IMR-90 (cell line): ENCODE data around the gene RHEX. TPM values are rescaled to one million over a fixed set of nuclear protein-coding genes. Genes with fewer than 3 reads are reported as not detected.

Experiments
- ATAC-seq: fragments of 200-7000 bp; cut with Tn5 transposase; 2 replicates; pipeline ENCODE4 v1.9.1; 2020; ENCODE audit warnings: low read depth, mild to moderate bottlenecking, moderate library complexity
- BruUV-seq: library from RNA; stranded (reverse); fragments of 400-500 nt; replicated peaks from 2 replicates; lab custom pipeline; 2021; lab: Mats Ljungman, UMichigan
- CTCF ChIA-PET: fragments of 300-600 bp; formaldehyde crosslinking; extraction: SDS; loops from one replicate; lab custom pipeline; 2021; ENCODE audit warnings: antibody characterized with exemption; lab: Yijun Ruan, JAX
- POLR2A ChIA-PET: fragments of 300-600 bp; sonication (Branson Sonifier 250); formaldehyde crosslinking; loops from one replicate; lab custom pipeline; 2022; ENCODE audit warnings: antibody characterized with exemption; ENCODE audit not compliant: unreplicated experiment; lab: Charles Lee
- DNase-seq: peaks from one replicate; pipeline ENCODE4 v3.0.0; 2013
- H2AFZ ChIP-seq: replicated peaks from 2 replicates; pipeline ENCODE3; 2013; ENCODE audit warnings: low read length, mild to moderate bottlenecking; ENCODE audit not compliant: poor library complexity
- H2AK5ac ChIP-seq: 2 replicates; pipeline ENCODE4 v1.6.1; 2013; ENCODE audit warnings: low read depth, low read length, inconsistent platforms
- H2AK9ac ChIP-seq: replicated peaks from 2 replicates; pipeline ENCODE3; 2013; ENCODE audit warnings: mild to moderate bottlenecking, low read depth, low read length, moderate library complexity; ENCODE audit not compliant: poor library complexity
- H2BK120ac ChIP-seq: 2 replicates; pipeline ENCODE4 v1.6.1; 2013; ENCODE audit warnings: low read depth, low read length, inconsistent platforms
- H2BK15ac ChIP-seq: 3 replicates; pipeline ENCODE4 v1.6.1; 2013; ENCODE audit warnings: low read depth, low read length, inconsistent platforms
- H2BK20ac ChIP-seq: 2 replicates; pipeline ENCODE4 v1.6.1; 2013; ENCODE audit warnings: low read depth, mild to moderate bottlenecking, inconsistent platforms, low read length, moderate library complexity
- H2BK5ac ChIP-seq: 2 replicates; pipeline ENCODE4 v1.6.1; 2013; ENCODE audit warnings: mild to moderate bottlenecking, low read depth, low read length, inconsistent platforms; ENCODE audit not compliant: poor library complexity, severe bottlenecking
- H3K14ac ChIP-seq: replicated peaks from 2 replicates; pipeline ENCODE4 v1.6.1; 2013; ENCODE audit warnings: low read depth, low read length, inconsistent platforms
- H3K18ac ChIP-seq: 2 replicates; pipeline ENCODE4 v1.6.1; 2013; ENCODE audit warnings: low read depth, low read length, control low read depth
- H3K23ac ChIP-seq: 2 replicates; pipeline ENCODE4 v1.6.1; 2013; ENCODE audit warnings: low read depth, low read length, inconsistent platforms
- H3K27ac ChIP-seq: 2 replicates; pipeline ENCODE4 v1.5.1; 2013; ENCODE audit warnings: mild to moderate bottlenecking, control low read depth, low read length; ENCODE audit not compliant: insufficient read depth
- H3K27me3 ChIP-seq: 2 replicates; pipeline ENCODE4 v1.6.1; 2013; ENCODE audit warnings: low read length; ENCODE audit not compliant: control insufficient read depth, insufficient read depth
- H3K36me3 ChIP-seq: 2 replicates; pipeline ENCODE4 v1.6.1; 2013; ENCODE audit warnings: low read length, mixed read lengths; ENCODE audit not compliant: control insufficient read depth, insufficient read depth
- H3K4ac ChIP-seq: 2 replicates; pipeline ENCODE4 v1.6.1; 2013; ENCODE audit warnings: low read depth, low read length, inconsistent platforms
- H3K4me1 ChIP-seq: 2 replicates; pipeline ENCODE4 v1.6.1; 2013; ENCODE audit warnings: low read length, mixed read lengths; ENCODE audit not compliant: control insufficient read depth, insufficient read depth
- H3K4me2 ChIP-seq: 2 replicates; pipeline ENCODE4 v1.6.1; 2013; ENCODE audit warnings: low read depth, mild to moderate bottlenecking, control low read depth, low read length, moderate library complexity
- H3K4me3 ChIP-seq: 2 replicates; pipeline ENCODE4 v1.5.1; 2013; ENCODE audit warnings: low read depth, mild to moderate bottlenecking, control low read depth, low read length, moderate library complexity; ENCODE audit not compliant: insufficient read depth
- H3K56ac ChIP-seq: 2 replicates; pipeline ENCODE4 v1.6.1; 2013; ENCODE audit warnings: low read length, inconsistent platforms; ENCODE audit not compliant: insufficient read depth; ENCODE audit errors: extremely low read depth
- H3K79me1 ChIP-seq, 2 experiments: 2 replicates each; pipeline ENCODE4 v1.6.1; 2013; ENCODE audit warnings: low read length in 2 of 2, inconsistent platforms in 1 of 2, low read depth in 1 of 2
- H3K9ac ChIP-seq: 2 replicates; pipeline ENCODE4 v1.6.1; 2013; ENCODE audit warnings: low read depth, low read length, control low read depth
- H3K9me1 ChIP-seq: 2 replicates; pipeline ENCODE4 v1.6.1; 2013; ENCODE audit warnings: low read length, inconsistent platforms; ENCODE audit not compliant: insufficient read depth
- H3K9me3 ChIP-seq: 2 replicates; pipeline ENCODE4 v1.6.1; 2013; ENCODE audit warnings: low read length; ENCODE audit not compliant: control insufficient read depth, insufficient read depth
- H4K20me1 ChIP-seq: 2 replicates; pipeline ENCODE4 v1.6.1; 2013; ENCODE audit warnings: low read length, inconsistent platforms; ENCODE audit not compliant: insufficient read depth
- H4K5ac ChIP-seq: 2 replicates; pipeline ENCODE4 v1.6.1; 2013; ENCODE audit warnings: mild to moderate bottlenecking, low read depth, low read length, control low read depth
- H4K8ac ChIP-seq, 2 experiments: 2 replicates each; pipeline ENCODE4 v1.6.1; 2013; ENCODE audit warnings: low read depth in 2 of 2, low read length in 2 of 2, control low read depth in 1 of 2, inconsistent platforms in 1 of 2
- H4K91ac ChIP-seq: 2 replicates; pipeline ENCODE4 v1.6.1; 2013; ENCODE audit warnings: low read depth, low read length, inconsistent platforms; ENCODE audit not compliant: insufficient read depth
- RAD21 ChIP-seq: IDR thresholded peaks from 2 replicates; pipeline ENCODE4 v1.6.1; 2012; ENCODE audit warnings: low read length, improper control_type of control experiment
- SMC3 ChIP-seq: fragments of 150-350 bp; IDR thresholded peaks from 2 replicates; pipeline ENCODE4 v1.6.1; 2016; ENCODE audit warnings: low read depth, mild to moderate bottlenecking, antibody characterized with exemption, low read length, moderate library complexity
- USF2 ChIP-seq: fragments of 150-350 bp; IDR thresholded peaks from 2 replicates; pipeline ENCODE4 v1.6.1; 2017; ENCODE audit warnings: mild to moderate bottlenecking, antibody characterized with exemption, low read length, low read depth
- WGBS, 2 experiments: methylation state at CpG; one replicate each; pipeline versions ENCODE4 v1.1.5 to v1.1.7; 2013; ENCODE audit warnings: missing lambda C conversion rate in 2 of 2; ENCODE audit not compliant: insufficient read length in 1 of 2; ENCODE audit errors: extremely low coverage in 2 of 2; 5-methylcytosine and 5-hydroxymethylcytosine counted together
- dilution Hi-C: fragments of 300-500 bp; cut with HindIII; formaldehyde crosslinking; loops from one replicate; pipeline ENCODE4 v1.14.3; 2018; ENCODE audit warnings: low sequenced_read_pairs; ENCODE audit not compliant: unreplicated experiment
- in situ Hi-C: fragments of 300-500 bp; cut with MboI; formaldehyde crosslinking; loops from 3 replicates; pipeline ENCODE4 v1.14.3; 2019; ENCODE audit warnings: low sequenced_read_pairs, inconsistent platforms, mixed read lengths
- intact Hi-C: fragments of 100-400 bp; cut with micrococcal nuclease; formaldehyde crosslinking; loops from 2 replicates; pipeline ENCODE4 v1.10.0; 2022
- polyA plus RNA-seq, 3 experiments: library from polyadenylated mRNA; depleted of rRNA; stranded (reverse); fragments of >200 nt; gene quantifications; 2 replicates each; pipeline ENCODE4 v1.2.3, GENCODE V29; 2012; ENCODE audit warnings: low replicate concordance in 1 of 3
- total RNA-seq: library from RNA; depleted of rRNA; stranded (reverse); fragments of >200 nt; gene quantifications from 2 replicates; pipeline ENCODE4 v1.2.3, GENCODE V29; 2012

RHEX gene
- total and polyA plus RNA-seq, 2 of the 4 experiments (the other 2 are of a cell fraction) = not detected

- Histone ChIP-seq H3K27me3 (peaks cover 69% of the 10 kb centered on the region), H3K9me1 (no peaks in the 10 kb centered on the region), H3K4ac (no peak overlapping the region), H3K9ac (no peak overlapping the region), H4K20me1 (no peaks in the 10 kb centered on the region), H2BK120ac (no peak overlapping the region), H2AFZ (no peak overlapping the region), H3K9me3 (peaks cover 12% of the 10 kb centered on the region), H4K91ac (no peak overlapping the region), H3K14ac (no peak overlapping the region), H2BK5ac (no peak overlapping the region), H3K23ac (no peak overlapping the region), H3K79me1 (no peaks in the 10 kb centered on the region), H3K4me3 (no peak overlapping the region), H2BK15ac (no peak overlapping the region), H2AK5ac (no peak overlapping the region), H3K56ac (no peak overlapping the region), H2AK9ac (no peak overlapping the region), H3K27ac (no peak overlapping the region), H3K4me1 (no peaks in the 10 kb centered on the region), H2BK20ac (no peak overlapping the region), H3K36me3 (no peaks in the 10 kb centered on the region), H4K8ac (no peak overlapping the region), H3K4me2 (no peak overlapping the region), H3K18ac (no peak overlapping the region), H4K5ac (no peak overlapping the region)
- DNase-seq (no peak), ATAC-seq (no peak)
- ChIA-PET POLR2A (no interaction called here), CTCF (no interaction called here)
- dilution Hi-C loops (no loop called here), in situ Hi-C loops (no loop called here), intact Hi-C loops (no loop called here)
- 57% methylated on average over 1 of the region's 2 CpGs; no CpG with 5 or more reads in 1 of the 2 experiments for WGBS, 2 experiments
- BruUV-seq = no TSS peak
- TF ChIP-seq SMC3 (no peak), RAD21 (no peak), USF2 (no peak)
These were observed 89.8 kb downstream of the RHEX start for GRCh38 chr1:206142770-206143169.
